GM19328 (cell line): Measurements from ENCODE around the gene NMNAT2.
"Not testable (repeated sequence)": the region's sequence is repeated elsewhere in the genome, so short reads cannot be mapped to it uniquely, and the experiment has no call there.

ENCODE experiments used
- ATAC-seq: cut with Tn5 transposase; IDR thresholded peaks from one replicate; pipeline ENCODE4 v1.9.1; 2021; ENCODE audit warnings: mild to moderate bottlenecking, moderate library complexity; ENCODE audit not compliant: unreplicated experiment

Gene NMNAT2

DNA sequence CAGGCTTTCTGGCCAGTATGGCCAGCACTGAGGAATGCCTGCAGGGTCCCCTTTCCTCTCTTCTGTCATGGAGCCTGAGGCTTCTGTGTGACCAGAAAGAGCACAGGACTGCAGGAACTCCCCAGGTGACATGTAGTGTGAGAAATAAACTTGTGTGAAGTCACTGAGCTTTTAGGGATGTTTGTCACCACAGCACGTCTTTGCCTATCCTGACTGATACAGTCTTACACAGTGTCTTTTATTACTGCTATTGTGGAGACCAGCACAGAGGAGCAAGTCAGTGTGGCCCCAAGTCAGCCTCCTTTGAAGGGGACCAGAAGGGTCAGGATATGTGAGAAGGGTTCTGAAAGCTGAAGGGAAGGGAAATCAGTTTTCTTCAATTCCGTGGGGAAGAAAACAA is 129.6 kb downstream of the NMNAT2 start:
- ATAC-seq, result no peak

DNA sequence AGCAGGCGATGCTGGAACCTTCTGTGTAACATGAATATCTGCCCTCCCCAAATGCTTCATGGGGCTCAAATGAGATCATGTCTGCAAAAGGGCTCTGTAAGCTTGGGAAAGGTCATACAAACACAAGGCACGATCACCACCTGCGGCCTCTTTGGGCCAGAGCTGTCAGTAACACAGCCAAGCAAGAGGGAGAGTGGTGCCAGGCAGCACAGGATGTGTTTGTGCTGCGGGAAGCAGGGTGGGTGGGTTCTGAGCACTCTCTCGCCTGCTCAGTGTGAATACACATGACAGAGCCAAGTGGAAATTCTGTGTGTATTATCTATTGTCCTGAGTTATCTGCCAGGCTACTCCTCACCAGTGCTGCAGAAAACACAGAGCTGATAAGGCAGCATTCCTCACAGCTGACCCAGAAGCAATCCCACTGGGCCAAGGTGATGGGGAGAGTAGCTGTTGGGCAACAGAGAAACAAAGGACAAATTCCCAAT is 130.9 kb downstream of the NMNAT2 start:
- ATAC-seq, result no peak

DNA sequence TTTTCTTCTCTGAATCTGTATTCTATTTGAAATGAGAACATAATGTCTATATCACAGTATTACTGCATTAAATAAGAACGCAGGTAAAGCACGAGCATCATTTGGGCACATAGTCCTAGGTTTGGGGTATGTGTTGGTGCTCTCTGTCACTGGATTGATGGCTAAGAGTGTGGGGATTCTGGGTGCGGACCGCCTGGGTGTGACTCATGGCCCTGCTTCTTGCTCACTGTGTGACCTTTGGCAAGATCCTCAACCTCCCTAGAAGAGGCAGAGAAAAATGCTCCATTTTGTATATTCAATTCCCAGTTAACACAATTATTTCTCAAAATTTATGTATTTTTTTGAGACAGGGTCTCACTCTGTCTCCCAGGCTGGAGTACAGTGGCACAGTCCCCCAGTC is 132.4 kb downstream of the NMNAT2 start:
- ATAC-seq, result no peak

DNA sequence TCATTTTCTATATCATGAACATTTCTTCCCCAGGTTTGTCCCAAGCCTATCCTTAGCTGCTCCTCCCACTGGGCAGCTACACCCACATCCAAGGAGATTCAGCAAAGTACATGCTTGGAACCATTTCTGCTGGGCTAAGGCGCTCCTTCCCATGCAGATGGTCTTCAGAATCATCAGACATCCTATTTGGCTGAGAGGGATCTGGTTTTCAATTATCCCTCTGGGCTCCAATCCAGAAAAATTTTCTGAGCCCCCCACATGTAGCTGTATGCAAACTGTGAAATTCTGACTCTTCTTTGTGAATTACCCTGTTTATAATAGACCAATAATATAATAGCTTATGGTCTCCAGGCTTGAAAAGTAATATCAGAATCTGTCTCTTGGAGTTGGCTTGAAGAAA is 132.9 kb downstream of the NMNAT2 start:
- ATAC-seq, result no peak

DNA sequence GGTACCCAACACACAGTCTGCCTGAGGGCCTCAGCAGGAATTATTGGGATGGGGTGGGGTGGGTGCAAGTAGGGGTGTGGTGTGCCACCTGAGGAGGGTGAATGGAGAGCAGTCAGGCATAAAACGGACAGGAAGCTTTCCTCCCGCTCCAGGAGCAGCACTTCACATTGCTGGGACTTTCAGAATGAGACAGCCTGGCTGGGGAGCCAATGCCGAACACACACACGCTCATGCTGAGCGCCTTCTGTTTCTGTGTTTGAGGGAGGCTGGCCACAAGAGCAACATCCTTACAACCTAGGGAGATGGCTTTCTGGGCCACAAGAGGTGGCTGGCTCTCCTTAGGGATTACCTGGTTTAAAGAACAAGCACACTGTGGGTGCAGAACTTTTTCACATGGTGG is 134.1 kb downstream of the NMNAT2 start:
- ATAC-seq, result no peak

DNA sequence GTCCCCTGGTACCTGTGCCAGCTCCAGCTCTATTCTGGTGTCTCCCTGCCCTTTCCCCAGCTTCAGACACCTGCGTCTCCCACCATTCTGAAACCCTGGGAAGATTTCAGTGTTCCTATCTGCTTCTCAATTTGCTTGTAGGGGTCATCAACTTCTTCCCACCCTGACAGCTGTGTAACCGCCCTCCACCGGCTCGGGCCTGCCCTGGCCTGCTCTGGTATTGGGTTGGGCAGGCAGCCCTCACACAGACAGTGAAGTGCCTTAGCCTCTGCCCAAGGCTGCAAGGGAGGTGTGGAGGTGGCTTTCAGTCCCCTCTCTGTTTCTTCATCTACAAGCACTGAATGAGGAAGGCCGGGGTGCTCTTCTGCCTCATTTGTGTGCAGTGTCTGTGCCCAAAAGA is 134.9 kb downstream of the NMNAT2 start:
- no peak for ATAC-seq

DNA sequence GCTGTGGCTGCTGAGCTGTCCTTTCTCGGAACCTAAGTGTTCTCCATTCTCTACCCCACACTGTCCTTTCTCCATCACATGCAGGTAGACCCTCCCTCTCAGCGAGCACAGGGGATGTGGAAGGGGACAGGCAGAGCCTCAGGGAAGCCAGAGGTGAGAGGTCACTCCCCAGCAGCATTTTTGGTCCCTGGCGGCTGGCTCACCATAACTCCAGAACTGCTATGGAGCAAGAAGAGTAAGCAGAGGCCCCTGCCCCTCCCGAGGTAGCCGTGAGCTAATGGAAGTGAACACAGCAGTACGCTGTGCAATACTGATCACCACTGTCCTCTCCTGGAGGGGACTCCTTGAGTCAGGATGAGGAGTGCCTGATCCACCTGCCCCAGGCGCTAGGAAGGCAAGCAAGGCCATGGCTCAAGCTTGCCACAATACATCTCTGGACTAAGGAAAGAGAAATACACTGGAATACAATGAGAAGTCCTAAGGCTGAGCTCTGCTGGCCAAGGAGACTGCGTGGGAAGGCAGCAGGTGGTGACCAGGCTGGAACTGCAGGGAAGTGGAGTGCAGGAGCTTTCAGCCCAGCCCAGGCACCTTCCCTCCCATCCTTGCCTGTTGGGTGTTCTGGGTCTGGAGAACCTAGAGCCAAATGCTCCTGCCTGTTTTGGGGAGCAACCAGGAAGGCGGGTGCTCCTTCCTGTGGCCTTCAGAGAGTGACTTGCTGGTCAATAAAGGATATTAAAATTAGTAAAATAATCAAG is 135.9 kb downstream of the NMNAT2 start:
- ATAC-seq, result no peak

DNA sequence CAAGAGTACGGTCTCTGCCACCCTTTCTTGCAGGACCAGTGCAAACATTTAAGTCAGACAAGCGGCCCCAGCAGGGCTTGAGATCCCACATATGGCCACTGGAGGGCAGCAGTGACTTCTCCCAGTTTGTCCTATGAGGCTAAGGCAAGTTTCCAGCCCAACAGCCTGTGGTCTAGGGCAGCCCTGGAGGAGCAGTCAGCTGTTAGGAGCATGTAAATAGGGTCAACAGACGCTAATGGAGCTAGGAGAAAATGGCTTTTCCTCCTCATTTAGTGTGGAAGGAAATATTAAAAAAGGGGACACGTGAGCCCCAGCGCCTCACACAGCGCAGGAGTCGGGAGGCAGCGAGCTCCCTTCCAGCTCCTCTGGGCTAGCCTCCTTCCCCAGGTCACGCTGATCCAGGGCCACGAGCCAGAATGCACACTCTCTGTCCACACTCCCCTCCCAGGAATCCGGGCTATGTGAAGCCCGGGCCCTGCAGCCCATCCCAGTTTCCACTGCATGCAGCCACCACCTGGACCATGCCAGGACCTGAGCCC is 136.6 kb downstream of the NMNAT2 start:
- no peak for ATAC-seq

DNA sequence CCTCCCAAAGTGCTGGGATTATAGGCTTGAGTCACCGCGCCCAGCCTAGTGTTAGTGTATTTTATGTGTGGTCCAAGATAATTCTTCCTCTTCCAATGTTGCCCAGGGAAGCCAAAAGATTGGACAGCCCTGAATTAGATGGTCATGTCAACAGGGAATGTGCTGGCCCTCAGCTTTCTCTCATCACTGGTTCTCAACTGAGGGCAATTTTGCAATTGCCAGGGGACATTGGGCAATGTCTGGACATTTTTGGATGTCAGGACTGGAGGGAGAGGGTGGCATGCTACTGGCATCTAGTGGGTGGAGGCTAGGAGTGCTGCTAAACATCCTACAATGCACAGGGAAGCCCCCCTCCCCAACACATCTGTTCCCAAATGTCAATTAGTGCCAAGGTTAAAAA is 137.1 kb downstream of the NMNAT2 start:
- no peak for ATAC-seq

DNA sequence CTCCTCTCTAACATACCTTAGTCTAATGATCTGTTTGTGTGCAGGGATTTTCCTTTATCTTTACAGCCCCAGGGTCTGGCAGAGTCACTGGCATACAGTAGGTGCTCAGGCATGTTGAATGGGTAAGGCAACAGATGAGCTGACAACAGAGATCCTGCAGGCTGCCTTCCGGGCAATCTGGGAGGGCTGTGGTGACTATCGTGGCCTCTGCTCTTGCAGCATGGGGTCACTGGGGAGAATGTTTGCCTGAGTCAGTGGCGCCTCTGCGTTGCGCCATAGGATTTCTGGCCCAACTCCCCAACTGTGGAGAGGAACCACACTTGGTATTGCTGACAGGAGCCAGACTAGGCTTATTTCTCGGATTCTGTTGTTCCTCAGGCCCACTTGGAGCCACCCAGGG is 138.3 kb downstream of the NMNAT2 start:
- ATAC-seq, result no peak

DNA sequence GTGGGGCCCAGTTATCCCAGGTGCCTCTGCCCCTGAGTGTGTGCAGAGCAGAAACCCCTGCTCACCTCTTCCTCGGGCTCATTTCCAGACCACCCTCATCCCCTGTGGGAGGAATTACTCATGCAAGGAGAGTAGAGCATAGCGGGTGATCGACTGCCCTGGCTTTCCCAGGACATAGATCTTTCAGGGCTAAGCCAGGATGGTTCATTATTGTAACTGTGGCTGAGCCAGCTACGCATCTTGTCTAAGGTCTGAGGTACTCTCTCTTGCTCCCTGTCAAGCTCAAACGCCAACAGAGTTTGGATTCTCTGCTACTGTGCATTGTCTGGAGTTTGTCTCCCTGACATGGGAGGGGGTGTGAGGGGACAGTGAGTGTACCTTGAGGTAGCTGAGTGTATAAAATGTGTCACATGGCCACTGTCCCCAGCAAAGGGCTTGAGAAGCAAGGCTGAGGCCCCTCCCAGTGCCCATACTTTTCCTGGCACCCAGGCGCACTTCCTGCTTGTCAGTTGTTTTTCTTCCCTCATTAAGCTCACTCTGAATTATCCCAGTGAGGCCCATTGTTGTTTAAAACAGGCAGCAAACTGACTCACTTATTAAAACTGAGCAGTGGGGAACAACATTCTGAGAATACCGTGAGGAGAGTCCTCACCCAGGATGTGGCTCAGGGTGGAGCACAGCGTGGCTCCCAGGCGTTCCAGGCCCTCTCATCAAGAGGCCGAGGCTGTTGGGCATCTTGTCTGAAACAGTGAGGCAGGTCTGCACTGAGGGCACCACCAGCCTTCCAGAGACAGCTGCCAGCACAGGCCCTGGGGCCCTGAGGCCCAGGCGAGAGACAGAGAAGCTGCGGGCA is 139.2 kb downstream of the NMNAT2 start:
- no peak for ATAC-seq

DNA sequence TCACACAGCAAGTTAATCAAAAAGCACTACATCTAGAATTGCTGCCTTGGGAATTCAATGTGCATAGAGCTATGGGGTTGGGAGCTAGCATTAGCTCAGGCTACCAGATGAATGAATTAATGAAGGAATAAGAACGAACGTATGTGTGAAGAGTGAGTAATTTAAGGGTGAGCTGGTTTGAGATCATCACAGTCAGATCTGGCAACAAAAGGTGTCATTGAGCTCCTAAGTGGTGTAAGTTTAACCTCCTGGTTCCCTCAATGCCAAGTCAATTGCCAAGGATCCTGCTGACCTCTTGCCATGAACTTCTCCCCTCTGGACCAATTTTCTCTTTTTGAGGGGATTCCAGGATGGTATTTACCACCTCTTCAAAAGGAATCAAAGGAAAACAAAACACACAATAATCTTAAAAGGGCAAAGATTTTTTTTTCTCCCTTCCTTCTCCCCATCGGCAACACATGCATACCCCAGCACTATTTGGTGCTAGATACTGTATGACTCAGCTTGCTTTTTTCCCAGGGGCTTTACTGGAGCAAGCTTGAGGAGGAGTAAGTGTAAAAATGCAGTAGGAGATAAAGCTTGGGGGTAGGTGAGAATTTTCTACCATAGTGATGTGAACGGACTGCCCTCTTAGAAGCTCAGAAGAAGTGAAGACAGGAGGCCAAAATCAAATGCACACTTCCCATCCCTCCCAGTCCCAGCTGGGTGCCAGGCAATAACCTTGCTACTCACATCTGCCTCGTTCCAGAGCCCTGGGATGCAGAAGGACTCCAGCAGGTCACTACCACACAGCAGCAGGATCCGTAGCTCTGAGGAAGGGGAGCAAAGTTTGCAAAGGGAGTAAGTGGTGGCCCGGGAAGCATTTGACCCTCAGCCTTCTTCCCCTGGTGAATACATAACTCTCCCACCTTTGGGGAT is 140.1 kb downstream of the NMNAT2 start:
- no peak for ATAC-seq

DNA sequence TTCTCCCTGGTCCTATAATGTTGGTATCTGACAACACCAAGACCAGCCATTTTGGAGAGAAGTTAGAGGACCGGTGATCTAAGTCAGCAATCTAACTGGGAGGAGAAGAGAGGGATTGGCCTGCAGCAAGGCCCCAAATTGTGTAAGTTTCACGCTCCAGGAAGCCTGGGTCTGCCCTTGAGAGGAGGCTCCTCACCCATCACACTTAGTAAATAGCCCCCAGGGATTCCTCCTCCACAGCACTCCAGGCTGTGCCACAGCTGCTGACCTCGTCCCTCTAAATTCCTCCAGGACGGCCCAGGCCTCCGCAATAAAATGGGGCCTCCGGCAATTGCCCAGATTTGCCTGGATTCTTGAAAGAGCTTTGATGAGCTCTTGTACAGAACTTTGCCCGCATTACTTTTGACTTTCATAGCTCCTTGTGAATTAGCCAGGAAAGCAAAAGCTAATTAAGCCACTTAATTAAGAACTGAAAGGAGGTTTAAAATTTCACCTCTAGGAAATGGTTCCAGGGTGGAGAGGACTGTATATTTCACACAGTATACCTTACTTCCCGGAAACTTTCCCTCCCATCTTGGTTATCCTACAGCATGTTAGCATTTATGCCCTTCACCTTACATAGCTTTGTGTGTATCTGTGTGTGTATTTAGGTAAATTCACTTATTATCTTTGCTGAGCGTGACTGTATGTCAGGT is 141.6 kb downstream of the NMNAT2 start:
- no peak for ATAC-seq

DNA sequence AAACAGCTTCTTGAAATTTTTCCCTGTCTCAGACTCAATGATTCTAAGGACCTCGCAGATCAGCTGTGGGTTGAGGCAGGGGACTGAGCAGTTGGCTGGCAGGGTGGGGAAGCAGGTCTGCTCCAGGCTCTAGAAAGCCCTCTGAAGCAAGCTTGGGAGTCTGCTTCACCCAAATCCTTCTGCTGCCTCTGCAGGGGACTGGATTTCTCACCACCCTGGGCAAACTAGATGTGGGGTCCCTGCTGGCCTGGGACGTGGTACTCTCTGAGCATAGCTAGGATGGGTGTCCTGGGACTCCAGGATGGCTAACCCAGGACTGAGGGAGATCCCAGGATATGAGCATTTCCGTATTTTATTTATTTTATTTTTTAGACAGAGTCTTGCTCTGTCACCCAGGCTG is 142.9 kb downstream of the NMNAT2 start:
- ATAC-seq, result no peak

DNA sequence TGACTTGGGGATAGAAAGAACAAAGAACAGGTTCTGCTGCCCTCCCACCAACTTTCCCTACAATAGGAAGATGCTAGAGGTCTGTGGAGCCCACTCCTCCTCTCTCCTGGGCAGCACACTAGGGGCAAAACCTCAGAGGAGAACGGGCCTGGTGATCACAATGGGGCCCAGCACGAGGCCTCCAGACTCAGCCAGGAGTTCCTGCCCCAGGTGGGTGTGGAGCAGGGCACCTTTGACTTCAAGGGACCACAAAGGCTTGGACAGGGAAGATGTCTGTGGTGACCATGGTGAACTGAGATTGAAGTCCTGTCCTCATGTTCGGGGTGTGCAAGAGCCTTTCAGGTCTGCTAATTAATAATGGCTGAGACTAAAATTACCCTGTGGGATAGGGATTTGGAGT is 143.3 kb downstream of the NMNAT2 start:
- no peak for ATAC-seq

DNA sequence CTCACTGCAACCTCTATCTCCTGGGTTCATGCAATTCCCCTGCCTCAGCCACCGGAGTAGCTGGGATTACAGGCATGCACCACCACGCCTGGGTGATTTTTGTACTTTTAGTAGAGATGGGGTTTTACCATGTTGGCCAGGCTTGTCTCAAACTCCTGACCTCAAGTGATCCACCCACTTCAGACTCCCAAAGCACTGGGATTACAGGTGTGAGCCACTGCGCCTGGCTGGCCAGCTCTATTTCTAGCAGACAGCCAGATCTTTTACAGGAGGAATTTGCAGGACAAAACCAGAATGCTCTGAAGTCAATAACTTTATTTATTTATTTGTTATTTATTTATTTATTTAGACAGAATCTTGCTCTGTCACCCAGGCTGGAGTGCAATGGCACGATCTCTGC is 144.2 kb downstream of the NMNAT2 start:
- ATAC-seq, result not testable (repeated sequence)

DNA sequence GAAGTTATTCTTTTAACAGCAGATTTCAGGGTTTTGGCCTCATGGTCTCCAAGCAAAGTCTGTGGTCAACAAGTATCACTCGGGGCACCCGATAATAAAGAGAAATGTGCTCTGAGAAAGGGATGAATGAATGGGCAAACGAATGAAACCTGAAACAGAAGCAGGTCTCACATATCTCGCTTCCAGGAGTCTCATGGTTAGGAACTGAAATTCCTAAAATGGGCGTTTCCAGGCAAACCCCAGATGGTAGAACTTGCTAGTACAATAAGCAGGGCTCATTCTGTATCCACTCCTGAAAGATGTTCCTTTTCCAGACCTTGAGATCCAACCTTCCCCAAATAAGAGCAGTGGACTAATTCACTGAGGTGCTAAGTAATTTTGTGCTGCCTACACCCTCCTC is 144.9 kb downstream of the NMNAT2 start:
- no peak for ATAC-seq

DNA sequence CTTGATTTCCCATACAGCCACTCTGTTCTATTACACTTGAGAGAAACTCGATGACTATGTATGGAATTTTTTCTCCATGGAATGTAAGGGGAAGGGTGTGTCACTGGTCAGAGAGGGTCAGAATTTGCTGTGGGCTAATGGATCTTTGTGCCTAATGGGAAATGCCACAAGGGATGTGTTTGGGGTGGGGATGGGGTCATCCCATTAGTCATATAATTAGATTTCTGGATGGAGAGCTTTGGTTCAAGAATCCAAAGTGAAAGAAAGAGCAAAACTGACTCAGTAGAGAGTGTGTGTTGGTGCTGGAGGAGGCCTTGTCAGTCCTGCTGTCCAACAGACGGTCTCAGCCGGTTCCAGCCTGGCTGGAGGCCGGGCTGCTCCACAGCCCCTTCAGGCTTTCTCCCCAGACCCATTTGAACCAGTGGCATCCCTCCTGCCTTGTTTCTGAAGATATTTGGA is 145.8 kb downstream of the NMNAT2 start:
- no peak for ATAC-seq

DNA sequence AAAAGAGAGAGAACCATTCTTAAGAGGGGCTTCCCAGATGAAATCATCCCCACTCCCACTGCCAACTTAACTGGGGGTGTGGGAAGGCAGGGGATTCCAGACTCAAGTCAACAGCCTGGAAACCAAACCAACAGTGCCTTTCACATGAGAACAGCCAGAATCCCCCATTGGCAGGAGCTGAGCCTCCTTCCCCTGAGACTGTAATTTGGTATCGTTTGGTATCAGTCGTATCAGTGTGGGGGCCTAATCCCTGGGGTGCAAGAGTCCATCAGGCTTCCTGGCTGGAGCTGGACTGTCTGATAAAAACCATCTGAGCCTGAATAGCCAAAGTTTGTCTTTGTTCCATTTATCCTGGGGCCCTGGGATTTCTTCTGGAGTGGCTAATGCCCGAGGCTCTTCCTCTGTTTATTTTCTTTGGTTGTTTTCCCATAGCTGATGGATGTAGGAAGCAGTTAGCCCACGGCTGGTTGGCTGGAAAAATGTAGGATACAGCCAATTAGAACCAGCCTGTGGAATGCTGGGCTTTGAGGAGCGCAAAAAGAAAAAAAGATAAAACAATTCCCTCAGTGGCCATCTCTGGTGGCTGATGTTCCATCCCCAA is 147.5 kb downstream of the NMNAT2 start:
- no peak for ATAC-seq
